Measurements from ENCODE around the gene SHOC2. TPM values are rescaled to one million over a fixed set of nuclear protein-coding genes. Genes with fewer than 3 reads are reported as not detected.

SHOC2 gene
- polyA plus RNA-seq, 1 of the 3 experiments (the other 2 are of a cell fraction): 6.9 TPM

GRCh38 chr10:110983466-110983865 lies 64.1 kb downstream of the SHOC2 start:
- 90% methylated on average over 3 of the region's 3 CpGs for WGBS (ENCODE audit: low lambda C conversion rate)
- no peak overlapping the region for H3K9ac ChIP-seq
- no peak overlapping the region for H3K4me2 ChIP-seq
- no peaks in the 10 kb centered on the region for H3K27me3 ChIP-seq (ENCODE audit: insufficient read depth)
- H3K9me3 ChIP-seq: no peaks in the 10 kb centered on the region
- ChIA-PET POLR2A (no interaction called here), CTCF (no interaction called here)
- TF ChIP-seq IRF3 (IDR thresholded peaks at IDR 0.05; ENCODE audit: low read depth, low read length) (no peak), REST (IDR thresholded peaks at IDR 0.05; ENCODE audit: low read depth, low read length) (no peak), RXRA (IDR thresholded peaks at IDR 0.05; ENCODE audit: borderline replicate concordance, low read depth) (no peak), FOSL2 (IDR thresholded peaks at IDR 0.05; ENCODE audit: borderline replicate concordance, low read depth) (no peak), MXI1 (IDR thresholded peaks at IDR 0.05; ENCODE audit: low read depth, low read length) (no peak), JUND (IDR thresholded peaks at IDR 0.05) (no peak), USF2 (IDR thresholded peaks at IDR 0.05; ENCODE audit: borderline replicate concordance, low read depth, low read length) (no peak), GATA2 (CRISPR knock-in tag; IDR thresholded peaks at IDR 0.05) (no peak), TCF12 (IDR thresholded peaks at IDR 0.05) (no peak), RCOR1 (IDR thresholded peaks at IDR 0.05; ENCODE audit: low read length) (no peak), NFIC (IDR thresholded peaks at IDR 0.05; ENCODE audit: borderline replicate concordance) (no peak), CTCF (IDR thresholded peaks at IDR 0.05) (no peak), RFX5 (IDR thresholded peaks at IDR 0.05; ENCODE audit: low read length) (no peak)
- peaks cover 18 to 20% of the 10 kb centered on the region in 2 experiments for H3K36me3 ChIP-seq (replicated peaks in 1 of 2; ENCODE audit: control insufficient read depth in 1 of 2, insufficient read depth in 2 of 2, low read length in 1 of 2)
- H3K79me2 ChIP-seq (ENCODE audit: insufficient read depth): peaks cover 89% of the 10 kb centered on the region
- no peaks in the 10 kb centered on the region for H3K9me2 ChIP-seq
- no peaks in the 10 kb centered on the region; the same call in 1 of the 2 replicates for H4K20me1 ChIP-seq (ENCODE audit: insufficient read depth)
- DNase-seq: no peak
- no peak overlapping the region for H2AFZ ChIP-seq (ENCODE audit: low read depth)
- peaks cover 8% of the 10 kb centered on the region for H3F3A ChIP-seq (replicated peaks; ENCODE audit: insufficient read depth)
- no peaks in the 10 kb centered on the region for H3K4me1 ChIP-seq (ENCODE audit: control insufficient read depth in 1 of 2, insufficient read depth in 2 of 2, low read depth in 1 of 2, low read length in 1 of 2)
- no peak overlapping the region for H3K4me3 ChIP-seq (ENCODE audit: low read depth in 2 of 2, low read length in 1 of 2)
- no peak overlapping the region for H3K27ac ChIP-seq (ENCODE audit: low read depth in 2 of 2, low read length in 1 of 2)

Data from SK-N-SH (cell line).